Measurements from ENCODE around the gene SYCP2L.

GRCh38 chr6:10875026-10875425, 11.8 kb upstream of the SYCP2L start:
- no peak for TF ChIP-seq CTCF (conservative IDR thresholded peaks at IDR 0.05 in 1 of 2, IDR thresholded peaks at IDR 0.05 in 1 of 2; ENCODE audit: low read depth in 1 of 2, low read length in 2 of 2)
- no peak for TF ChIP-seq EZH2 (IDR thresholded peaks at IDR 0.05; ENCODE audit: low read length, missing control alignments)

All from fibroblast of lung (primary cell).